ENCODE measurements around the gene CYB5RL.

CYB5RL gene

GRCh38 chr1:54186056-54186455, 13.8 kb downstream of the CYB5RL start:
- Mint-ChIP-seq H3K9me3 (no peaks in the 10 kb centered on the region), H3K36me3 (ENCODE audit: low read depth) (peaks cover 10% of the 10 kb centered on the region), H3K27me3 (ENCODE audit: low read depth) (no peaks in the 10 kb centered on the region), H3K4me3 (no peak overlapping the region), H3K27ac (no peak overlapping the region), H3K4me1 (ENCODE audit: low read depth) (peaks cover 2% of the 10 kb centered on the region)

GRCh38 chr1:54180701-54181360, 19.0 kb downstream of the CYB5RL start:
- no peaks in the 10 kb centered on the region for H3K27me3 Mint-ChIP-seq (ENCODE audit: low read depth)
- no peaks in the 10 kb centered on the region for H3K9me3 Mint-ChIP-seq
- peaks cover 2% of the 10 kb centered on the region for H3K4me1 Mint-ChIP-seq (ENCODE audit: low read depth)
- H3K4me3 Mint-ChIP-seq, result no peak overlapping the region
- H3K27ac Mint-ChIP-seq, result no peak overlapping the region
- H3K36me3 Mint-ChIP-seq (ENCODE audit: low read depth), result peaks cover 3% of the 10 kb centered on the region

- Mint-ChIP-seq H3K4me3 (no peak overlapping the region), H3K27me3 (ENCODE audit: low read depth) (no peaks in the 10 kb centered on the region), H3K4me1 (ENCODE audit: low read depth) (peaks cover 7% of the 10 kb centered on the region), H3K36me3 (ENCODE audit: low read depth) (peaks cover 2% of the 10 kb centered on the region), H3K27ac (no peak overlapping the region), H3K9me3 (no peaks in the 10 kb centered on the region)
Measured at GRCh38 chr1:54178296-54179070, 21.3 kb downstream of the CYB5RL start.

GRCh38 chr1:54177726-54178125, 22.1 kb downstream of the CYB5RL start:
- H3K9me3 Mint-ChIP-seq, result no peaks in the 10 kb centered on the region
- H3K27me3 Mint-ChIP-seq (ENCODE audit: low read depth), result no peaks in the 10 kb centered on the region
- H3K27ac Mint-ChIP-seq, result no peak overlapping the region
- peaks cover 7% of the 10 kb centered on the region for H3K4me1 Mint-ChIP-seq (ENCODE audit: low read depth)
- H3K4me3 Mint-ChIP-seq, result no peak overlapping the region
- H3K36me3 Mint-ChIP-seq (ENCODE audit: low read depth), result peaks cover 2% of the 10 kb centered on the region

- peaks cover 1% of the 10 kb centered on the region for H3K36me3 Mint-ChIP-seq (ENCODE audit: low read depth)
- no peaks in the 10 kb centered on the region for H3K9me3 Mint-ChIP-seq
- no peaks in the 10 kb centered on the region for H3K27me3 Mint-ChIP-seq (ENCODE audit: low read depth)
- H3K4me3 Mint-ChIP-seq, result no peak overlapping the region
- H3K27ac Mint-ChIP-seq, result no peak overlapping the region
- peaks cover 9% of the 10 kb centered on the region for H3K4me1 Mint-ChIP-seq (ENCODE audit: low read depth)
Measured at GRCh38 chr1:54176621-54177327, 23.1 kb downstream of the CYB5RL start.

GRCh38 chr1:54174106-54174505, 25.7 kb downstream of the CYB5RL start:
- no peaks in the 10 kb centered on the region for H3K9me3 Mint-ChIP-seq
- H3K27ac Mint-ChIP-seq, result no peak overlapping the region
- H3K27me3 Mint-ChIP-seq (ENCODE audit: low read depth), result no peaks in the 10 kb centered on the region
- no peak overlapping the region for H3K4me3 Mint-ChIP-seq
- no peaks in the 10 kb centered on the region for H3K36me3 Mint-ChIP-seq (ENCODE audit: low read depth)
- peaks cover 14% of the 10 kb centered on the region for H3K4me1 Mint-ChIP-seq (ENCODE audit: low read depth)

- H3K27ac Mint-ChIP-seq, result no peak overlapping the region
- no peaks in the 10 kb centered on the region for H3K9me3 Mint-ChIP-seq
- no peaks in the 10 kb centered on the region for H3K36me3 Mint-ChIP-seq (ENCODE audit: low read depth)
- no peak overlapping the region for H3K4me3 Mint-ChIP-seq
- H3K4me1 Mint-ChIP-seq (ENCODE audit: low read depth), result peaks cover 14% of the 10 kb centered on the region
- no peaks in the 10 kb centered on the region for H3K27me3 Mint-ChIP-seq (ENCODE audit: low read depth)
Measured at GRCh38 chr1:54173681-54174080, 26.1 kb downstream of the CYB5RL start.

- no peak overlapping the region for H3K4me3 Mint-ChIP-seq
- H3K9me3 Mint-ChIP-seq, result no peaks in the 10 kb centered on the region
- H3K36me3 Mint-ChIP-seq (ENCODE audit: low read depth), result no peaks in the 10 kb centered on the region
- H3K4me1 Mint-ChIP-seq (ENCODE audit: low read depth), result peaks cover 14% of the 10 kb centered on the region
- H3K27ac Mint-ChIP-seq, result no peak overlapping the region
- H3K27me3 Mint-ChIP-seq (ENCODE audit: low read depth), result no peaks in the 10 kb centered on the region
Measured at GRCh38 chr1:54172614-54173599, 26.9 kb downstream of the CYB5RL start.

GRCh38 chr1:54171606-54172005, 28.2 kb downstream of the CYB5RL start:
- Mint-ChIP-seq H3K27ac (no peak overlapping the region), H3K36me3 (ENCODE audit: low read depth) (no peaks in the 10 kb centered on the region), H3K27me3 (ENCODE audit: low read depth) (no peaks in the 10 kb centered on the region), H3K4me3 (no peak overlapping the region), H3K9me3 (no peaks in the 10 kb centered on the region), H3K4me1 (ENCODE audit: low read depth) (peaks cover 14% of the 10 kb centered on the region)

- no peaks in the 10 kb centered on the region for H3K9me3 Mint-ChIP-seq
- peak overlapping the region; percentile 21 for H3K27ac Mint-ChIP-seq
- peaks cover 14% of the 10 kb centered on the region for H3K4me1 Mint-ChIP-seq (ENCODE audit: low read depth)
- no peaks in the 10 kb centered on the region for H3K27me3 Mint-ChIP-seq (ENCODE audit: low read depth)
- no peak overlapping the region for H3K4me3 Mint-ChIP-seq
- H3K36me3 Mint-ChIP-seq (ENCODE audit: low read depth), result no peaks in the 10 kb centered on the region
Measured at GRCh38 chr1:54171016-54171415, 28.8 kb downstream of the CYB5RL start.

GRCh38 chr1:54169068-54169467, 30.8 kb downstream of the CYB5RL start:
- Mint-ChIP-seq H3K4me3 (no peak overlapping the region), H3K27ac (no peak overlapping the region)

GRCh38 chr1:54168206-54168965, 31.4 kb downstream of the CYB5RL start:
- Mint-ChIP-seq H3K4me3 (no peak overlapping the region), H3K36me3 (ENCODE audit: low read depth) (no peaks in the 10 kb centered on the region), H3K9me3 (no peaks in the 10 kb centered on the region), H3K4me1 (ENCODE audit: low read depth) (peaks cover 9% of the 10 kb centered on the region), H3K27ac (no peak overlapping the region), H3K27me3 (ENCODE audit: low read depth) (no peaks in the 10 kb centered on the region)

More at GRCh38 chr1:54169068-54169467, 30.8 kb downstream of the CYB5RL start:
- no peaks in the 10 kb centered on the region for H3K27me3 Mint-ChIP-seq (ENCODE audit: low read depth)
- no peaks in the 10 kb centered on the region for H3K36me3 Mint-ChIP-seq (ENCODE audit: low read depth)
- peaks cover 12% of the 10 kb centered on the region for H3K4me1 Mint-ChIP-seq (ENCODE audit: low read depth)
- H3K9me3 Mint-ChIP-seq, result no peaks in the 10 kb centered on the region

GRCh38 chr1:54167422-54168139, 32.2 kb downstream of the CYB5RL start:
- Mint-ChIP-seq H3K4me1 (ENCODE audit: low read depth) (peaks cover 9% of the 10 kb centered on the region), H3K9me3 (no peaks in the 10 kb centered on the region), H3K36me3 (ENCODE audit: low read depth) (no peaks in the 10 kb centered on the region), H3K27ac (no peak overlapping the region), H3K27me3 (ENCODE audit: low read depth) (no peaks in the 10 kb centered on the region), H3K4me3 (no peak overlapping the region)

Data from T-helper 1 cell treated with Interleukin-12 subunit alpha and Interleukin-12 subunit beta and Interleukin-4 antibody, amounts not matched to agents 30 μg/mL and 1 μg/mL, for 36 hours (primary cell).